Body of pancreas (tissue), 4 donors: ENCODE measurements around the gene GRHPR. TPM values are rescaled to one million over a fixed set of nuclear protein-coding genes. Genes with fewer than 3 reads are reported as not detected.

Experiments
- ATAC-seq: fragments of 150-250 bp; one replicate; pipeline ENCODE4 v1.9.1; 2016
- DNase-seq, 4 donors: peaks; one replicate each; pipeline ENCODE4 v3.0.0-alpha.2; 2019
- H3K27ac ChIP-seq, 4 donors: fragments of 200-600 bp; sonication (generic); 1 replicate in 3 of 4; 2 replicates in 1 of 4; pipeline versions ENCODE4 v1.5.1 to v1.6.1; 2016 to 2019; ENCODE audit warnings: mild to moderate bottlenecking in 1 of 4, mixed read lengths in 1 of 4, moderate library complexity in 1 of 4
- H3K27me3 ChIP-seq, 2 donors: fragments of 200-600 bp; sonication (generic); one replicate each; pipeline ENCODE4 v1.6.0; 2016; ENCODE audit warnings: mild to moderate bottlenecking in 1 of 2
- H3K36me3 ChIP-seq, 2 donors: fragments of 200-600 bp; sonication (generic); replicated peaks in 1 of 2; 2 replicates each; pipeline ENCODE4 v1.5.1; 2016; ENCODE audit warnings: low read depth in 2 of 2; ENCODE audit not compliant: insufficient read depth in 1 of 2
- H3K4me1 ChIP-seq: fragments of 200-600 bp; sonication (generic); one replicate; pipeline ENCODE4 v1.6.0; 2016
- H3K4me3 ChIP-seq, 2 donors: fragments of 200-600 bp; sonication (generic); 1 replicate in 1 of 2; 2 replicates in 1 of 2; pipeline ENCODE4 v1.5.1; 2016 to 2019
- H3K9me3 ChIP-seq, 3 donors: fragments of 200-600 bp; sonication (generic); 1 replicate in 2 of 3; 2 replicates in 1 of 3; pipeline ENCODE4 v1.5.1; 2016
- CTCF ChIP-seq, 7 experiments: fragments of 450-650 bp in 4 of 7; fragments of 200-600 bp in 3 of 7; sonication (generic) in 3 of 7; IDR thresholded peaks; one replicate each; pipeline ENCODE4 v1.5.1; 2016 to 2019; ENCODE audit warnings: antibody characterized with exemption in 7 of 7
- POLR2A ChIP-seq, 3 donors: fragments of 450-650 bp; IDR thresholded peaks; one replicate each; pipeline ENCODE4 v1.6.1; 2016; ENCODE audit warnings: antibody characterized with exemption in 3 of 3, mild to moderate bottlenecking in 2 of 3
- WGBS, 2 donors: methylation state at CpG; one replicate each; pipeline ENCODE4 v1.1.5; 2017; 5-methylcytosine and 5-hydroxymethylcytosine counted together
- intact Hi-C: fragments of 100-400 bp; cut with DNase I; formaldehyde crosslinking; loops from one replicate; pipeline ENCODE4 v1.15.1; 2023
- total RNA-seq, 2 donors: library from RNA; depleted of rRNA; stranded (reverse); fragments of >200 nt; gene quantifications; one replicate each; pipeline ENCODE4 v1.1.0, GENCODE V29; 2016

Gene GRHPR
- total RNA-seq, 2 donors from 2014 or later: 61.0 to 95.3 TPM

DNA sequence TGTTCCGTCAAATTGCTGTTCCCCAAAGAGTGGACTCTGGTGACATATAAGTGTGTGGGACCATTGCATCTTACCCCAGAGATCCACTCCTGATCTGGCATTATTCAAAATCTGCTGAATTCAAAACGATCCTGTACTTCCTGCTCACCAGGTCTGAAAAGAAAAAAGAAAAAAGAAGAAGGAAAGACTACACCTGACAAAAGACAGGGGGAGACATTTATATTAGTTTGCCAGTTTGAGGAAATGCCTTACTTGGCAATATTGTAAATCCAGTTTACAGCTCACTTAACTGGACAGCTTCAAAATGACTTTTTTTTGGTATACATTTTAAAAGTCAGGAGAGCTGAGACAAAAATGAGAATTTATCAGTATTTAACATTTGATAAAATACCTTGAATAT, 15.0 kb upstream of the GRHPR start:
- WGBS, 2 donors: 58 to 61% methylated on average over 2 of the region's 2 CpGs
- peaks cover 48% of the 10 kb centered on the region for H3K4me1 ChIP-seq

GRCh38 chr9:37408933-37409710, 13.4 kb upstream of the GRHPR start:
- no peak overlapping the region for H3K4me3 ChIP-seq
- H3K27me3 ChIP-seq: no peaks in the 10 kb centered on the region
- no peaks in the 10 kb centered on the region for H3K36me3 ChIP-seq
- TF ChIP-seq POLR2A (IDR thresholded peaks at IDR 0.05): no peak
- TF ChIP-seq CTCF (IDR thresholded peaks at IDR 0.05): no peak
- intact Hi-C loops: no loop called here
- WGBS, 2 donors: 84 to 85% methylated on average over 15 to 22 of the region's 22 CpGs
- H3K4me1 ChIP-seq: peaks cover 34% of the 10 kb centered on the region
- no peak overlapping the region for H3K27ac ChIP-seq
- ATAC-seq (no peak), DNase-seq (no peak)
- H3K9me3 ChIP-seq: no peaks in the 10 kb centered on the region

More for the DNA sequence above, 15.0 kb upstream of the GRHPR start:
- Histone ChIP-seq H3K4me3 (no peak overlapping the region), H3K27me3 (no peaks in the 10 kb centered on the region), H3K27ac (peak overlapping the region in 3 of 4 donors; percentile 85 to 89 (median 87)), H3K36me3 (no peaks in the 10 kb centered on the region), H3K9me3 (no peaks in the 10 kb centered on the region)
- no peak for DNase-seq
- no peak for ATAC-seq
- intact Hi-C loops: no loop called here
- TF ChIP-seq CTCF (IDR thresholded peaks at IDR 0.05): peak in 4 of 7 experiments; percentile 22 to 45 (median 36)
- no peak for TF ChIP-seq POLR2A (IDR thresholded peaks at IDR 0.05)

DNA sequence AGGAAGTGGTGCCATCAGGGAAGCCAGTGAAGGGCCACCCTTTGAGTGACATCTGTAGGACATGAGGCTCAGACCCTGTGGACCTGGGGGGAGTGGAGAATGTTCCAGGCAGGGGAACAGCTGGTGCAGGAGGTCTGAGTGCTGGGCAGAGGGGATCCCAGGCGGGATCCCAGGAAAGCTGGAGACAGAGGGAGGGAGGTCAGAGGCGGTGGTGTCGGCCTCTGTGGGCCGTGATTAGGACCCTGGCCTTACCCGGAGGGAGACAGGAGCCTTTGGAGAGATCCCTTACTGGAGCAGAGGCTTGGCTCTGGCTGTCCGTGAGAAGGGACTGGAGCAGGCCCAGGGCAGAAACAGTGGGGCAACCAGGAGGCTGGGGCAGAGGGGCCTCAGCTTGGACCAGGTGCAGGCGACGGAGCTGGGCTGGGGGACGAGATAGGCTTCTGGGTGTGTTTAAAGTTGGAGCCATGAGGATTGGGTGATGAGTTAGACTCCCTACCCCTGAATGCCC, 12.1 kb upstream of the GRHPR start:
- Histone ChIP-seq H3K27ac (no peak overlapping the region), H3K9me3 (no peaks in the 10 kb centered on the region), H3K27me3 (no peaks in the 10 kb centered on the region), H3K4me1 (peaks cover 30% of the 10 kb centered on the region), H3K36me3 (no peaks in the 10 kb centered on the region), H3K4me3 (no peak overlapping the region)
- intact Hi-C loops: no loop called here
- 84 to 92% methylated on average over 9 of the region's 9 CpGs for WGBS, 2 donors
- TF ChIP-seq CTCF (IDR thresholded peaks at IDR 0.05) (no peak), POLR2A (IDR thresholded peaks at IDR 0.05) (no peak)
- ATAC-seq (no peak), DNase-seq (no peak)

- WGBS, 2 donors: 85 to 87% methylated on average over 9 to 12 of the region's 13 CpGs
- Histone ChIP-seq H3K36me3 (no peaks in the 10 kb centered on the region), H3K9me3 (no peaks in the 10 kb centered on the region), H3K4me3 (no peak overlapping the region), H3K4me1 (peaks cover 25% of the 10 kb centered on the region), H3K27ac (no peak overlapping the region), H3K27me3 (no peaks in the 10 kb centered on the region)
- intact Hi-C loops: no loop called here
- DNase-seq: no peak
- ATAC-seq: no peak
- no peak for TF ChIP-seq CTCF (IDR thresholded peaks at IDR 0.05)
Measured at GRCh38 chr9:37410969-37411785, 11.3 kb upstream of the GRHPR start.
